CD4-positive, alpha-beta T cell treated with Interleukin-12 subunit alpha and Interleukin-12 subunit beta, for 1 hour (primary cell): Measurements from ENCODE around the gene PSMC3IP.

ENCODE experiments used
- DNase-seq: peaks from one replicate; pipeline ENCODE4 v3.0.0-alpha.2; 2020

The PSMC3IP gene

DNA sequence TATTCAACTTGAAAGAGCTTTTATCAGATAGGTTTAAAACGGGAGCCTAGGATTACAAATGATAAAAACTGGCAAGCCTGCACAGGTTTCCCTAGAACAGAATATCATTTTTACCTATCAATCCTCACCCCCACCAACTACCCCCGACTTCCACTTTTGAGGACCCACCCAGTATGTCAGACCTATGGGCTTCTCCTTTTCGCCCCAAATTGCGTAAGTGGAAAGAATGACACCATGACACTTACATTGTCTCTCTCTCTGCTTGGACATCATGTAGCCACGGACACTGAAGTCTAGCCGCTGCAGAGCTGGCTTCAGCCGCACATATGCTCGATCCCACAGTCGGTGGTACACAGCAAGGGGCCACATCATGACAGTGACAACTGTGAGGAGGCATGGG lies 7.4 kb upstream of the PSMC3IP start:
- DNase-seq: no peak

DNA sequence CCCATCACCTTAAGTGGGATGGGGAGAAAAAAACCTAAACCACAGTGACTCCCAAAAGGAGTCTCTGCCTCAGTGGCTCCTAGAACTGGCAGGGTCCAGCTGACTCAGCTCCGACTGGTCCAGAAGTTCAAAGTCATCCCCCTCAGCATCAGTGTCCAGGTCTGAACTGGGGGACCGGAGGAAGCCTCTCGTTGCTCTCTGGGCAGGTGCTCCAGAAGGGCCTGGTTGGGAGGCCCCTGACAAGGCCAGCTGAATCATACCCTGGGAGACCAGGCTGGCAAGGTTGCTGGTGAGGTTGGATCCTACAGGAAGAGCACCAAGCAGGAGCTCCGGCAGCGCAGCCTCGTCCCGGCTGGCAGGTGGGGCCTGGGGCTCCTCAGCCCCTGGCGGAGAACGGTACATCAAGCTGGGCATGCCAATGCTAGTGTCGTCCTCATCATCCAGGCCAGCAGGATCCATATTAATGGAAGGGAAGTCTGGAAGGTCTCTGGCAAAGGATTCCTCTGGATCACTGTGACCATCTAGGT lies 4.3 kb upstream of the PSMC3IP start:
- no peak for DNase-seq

DNA sequence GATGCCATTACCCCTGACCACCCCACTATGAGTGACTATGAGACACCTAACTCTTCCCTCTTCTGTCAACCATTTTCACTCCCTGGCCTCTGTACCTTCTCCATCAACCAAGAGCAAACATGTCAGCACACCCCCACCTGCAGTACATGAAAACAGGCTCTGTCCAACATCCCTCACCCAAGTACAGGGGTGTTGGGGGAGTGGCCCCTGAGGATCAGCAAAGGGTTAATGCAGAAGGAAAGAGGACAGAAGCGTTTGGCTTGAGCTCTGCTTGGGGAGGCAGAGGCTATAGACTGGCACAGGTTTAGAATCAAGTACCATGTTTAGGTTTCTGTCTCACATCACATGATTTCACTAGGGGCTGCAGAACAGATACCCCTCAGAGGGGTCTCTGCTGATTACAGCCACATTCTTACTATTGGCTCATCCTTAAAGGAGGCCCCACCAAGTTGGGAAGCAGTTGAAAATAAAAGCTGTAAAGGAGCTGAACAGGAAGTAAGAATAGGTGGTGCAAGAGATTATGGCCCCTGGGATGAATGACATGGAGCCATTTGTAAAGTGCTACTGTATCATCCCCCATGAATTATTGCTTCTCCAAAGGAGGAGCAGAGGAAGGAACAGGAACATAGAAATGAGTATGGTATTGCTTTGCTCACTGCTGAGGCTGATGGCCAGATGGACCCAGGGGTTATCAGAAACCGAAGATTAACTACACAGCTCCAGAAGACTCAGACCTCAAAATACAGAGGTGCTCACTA lies 2.4 kb upstream of the PSMC3IP start:
- DNase-seq: no peak

DNA sequence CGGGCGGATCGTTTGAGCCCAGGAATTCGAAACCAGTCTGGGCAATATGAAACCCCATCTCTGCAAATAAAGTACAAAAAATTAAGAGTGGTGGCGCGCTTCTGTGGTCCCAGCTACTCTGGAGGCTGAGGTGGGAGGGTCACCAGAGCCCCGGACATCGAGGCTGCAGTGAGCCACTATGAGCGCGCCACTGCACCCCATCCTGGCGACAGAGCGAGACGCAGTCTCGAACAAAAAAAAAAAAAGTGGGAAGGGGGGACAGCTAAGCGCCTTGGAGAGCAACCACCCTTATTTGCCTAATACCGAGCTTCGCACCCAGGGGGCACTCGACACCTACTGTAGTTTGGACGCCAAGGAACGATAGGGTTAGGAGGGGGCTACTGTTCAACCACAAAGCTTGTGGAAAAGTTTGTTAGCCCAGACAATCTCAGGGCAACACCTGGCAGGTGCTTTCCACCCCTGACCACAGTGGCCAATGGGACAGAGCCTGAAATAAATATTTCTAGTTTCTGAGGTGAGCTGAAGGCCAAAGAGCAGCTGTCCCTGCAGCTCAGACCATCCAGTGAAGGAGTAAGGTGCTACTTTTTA lies 847 bp upstream of the PSMC3IP start:
- DNase-seq: peak; percentile 73

DNA sequence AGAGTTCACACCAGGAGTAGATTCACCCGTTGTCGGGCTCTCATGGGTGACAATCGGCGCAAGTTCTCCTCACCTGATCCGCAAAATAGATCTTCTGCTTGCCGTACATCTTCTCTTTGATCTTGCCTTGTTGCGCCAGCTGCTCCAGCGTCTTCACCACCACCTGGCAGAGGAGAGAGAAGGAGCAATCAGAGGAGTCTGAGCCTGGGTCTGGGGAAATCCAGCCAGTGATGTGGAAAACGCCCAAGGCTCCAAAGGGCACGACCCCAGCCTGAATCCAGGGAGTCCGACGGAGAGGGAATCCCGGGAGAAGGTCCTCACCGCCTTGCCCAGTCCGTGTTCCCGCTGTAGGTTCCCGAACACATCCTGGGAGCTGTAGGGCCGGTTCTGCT lies 393 bp downstream of the PSMC3IP start:
- DNase-seq: no peak

DNA sequence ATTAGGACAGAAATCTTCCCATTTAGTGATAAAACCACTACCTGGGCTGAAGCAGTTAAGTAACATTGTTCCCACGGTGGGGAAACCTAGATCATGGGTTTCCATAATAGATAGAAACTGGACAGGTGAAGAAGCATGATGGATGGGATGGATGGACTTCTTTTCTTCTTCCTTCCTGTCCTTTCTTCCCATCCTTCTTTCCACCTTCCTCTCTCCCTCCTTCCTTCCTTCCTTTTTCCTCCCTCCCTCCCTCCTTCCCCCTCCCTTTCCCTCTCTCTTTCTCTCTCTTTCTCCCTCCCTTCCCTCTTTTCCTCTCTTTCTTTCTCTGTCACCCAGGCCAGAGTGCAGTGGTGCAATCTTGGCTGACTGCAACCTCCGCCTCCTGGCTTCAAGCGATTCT lies 3.1 kb downstream of the PSMC3IP start:
- no peak for DNase-seq

DNA sequence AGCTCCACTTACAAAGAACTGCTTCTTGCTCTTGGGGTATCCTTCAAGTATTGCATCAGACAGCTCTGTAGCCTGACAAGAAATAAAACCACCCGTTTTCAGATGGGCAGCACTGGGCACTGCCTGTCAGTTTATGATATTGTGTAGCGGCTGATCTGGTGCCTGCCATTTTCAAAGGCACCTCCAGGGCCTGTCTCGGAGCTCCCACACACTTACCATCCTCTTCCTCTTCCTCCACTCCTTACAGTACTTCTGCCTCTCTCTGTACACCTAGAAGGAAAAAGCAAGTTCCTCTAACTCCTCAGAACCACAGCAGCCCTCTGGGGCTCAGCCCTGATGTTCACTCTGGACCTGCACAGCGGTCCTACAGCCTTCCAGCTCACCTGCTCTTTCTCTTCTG lies 4.4 kb downstream of the PSMC3IP start:
- no peak for DNase-seq

DNA sequence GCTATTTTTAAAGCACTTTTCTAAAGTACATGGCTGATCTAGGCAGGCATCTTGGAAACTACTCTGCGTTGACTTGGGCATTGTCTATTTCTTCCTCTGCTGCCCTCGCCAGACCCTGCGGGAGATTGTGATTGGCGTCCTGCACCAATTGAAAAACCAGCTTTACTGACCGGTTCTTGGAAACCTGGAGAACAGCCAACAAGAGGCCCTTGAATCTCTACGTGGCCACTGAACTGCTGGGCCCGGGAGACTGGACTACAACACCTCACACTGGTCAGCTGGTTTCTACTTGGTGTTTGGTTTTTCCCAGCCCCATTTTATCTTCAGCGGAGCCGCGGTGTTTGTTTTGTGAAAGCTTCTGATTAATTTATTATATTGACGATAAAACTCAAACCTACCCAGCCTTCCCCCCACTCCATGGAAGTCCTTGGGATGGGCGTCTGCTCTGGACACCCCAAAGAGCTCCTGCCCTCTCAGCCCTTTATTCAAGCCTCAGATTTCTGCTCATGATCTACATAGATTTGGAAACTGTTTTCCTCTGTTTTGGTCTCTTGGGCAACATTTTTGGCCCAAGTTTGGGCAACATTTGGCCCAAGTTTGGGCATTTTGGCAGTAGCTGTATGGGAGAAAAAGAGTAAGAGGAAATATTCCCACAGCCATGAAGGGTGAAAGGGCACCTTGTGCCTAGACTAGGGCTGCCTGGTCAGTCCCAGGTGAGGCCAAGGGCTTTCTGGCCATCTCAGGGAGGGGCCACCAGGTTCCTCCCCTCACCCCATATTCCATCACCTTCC lies 5.9 kb downstream of the PSMC3IP start:
- no peak for DNase-seq

DNA sequence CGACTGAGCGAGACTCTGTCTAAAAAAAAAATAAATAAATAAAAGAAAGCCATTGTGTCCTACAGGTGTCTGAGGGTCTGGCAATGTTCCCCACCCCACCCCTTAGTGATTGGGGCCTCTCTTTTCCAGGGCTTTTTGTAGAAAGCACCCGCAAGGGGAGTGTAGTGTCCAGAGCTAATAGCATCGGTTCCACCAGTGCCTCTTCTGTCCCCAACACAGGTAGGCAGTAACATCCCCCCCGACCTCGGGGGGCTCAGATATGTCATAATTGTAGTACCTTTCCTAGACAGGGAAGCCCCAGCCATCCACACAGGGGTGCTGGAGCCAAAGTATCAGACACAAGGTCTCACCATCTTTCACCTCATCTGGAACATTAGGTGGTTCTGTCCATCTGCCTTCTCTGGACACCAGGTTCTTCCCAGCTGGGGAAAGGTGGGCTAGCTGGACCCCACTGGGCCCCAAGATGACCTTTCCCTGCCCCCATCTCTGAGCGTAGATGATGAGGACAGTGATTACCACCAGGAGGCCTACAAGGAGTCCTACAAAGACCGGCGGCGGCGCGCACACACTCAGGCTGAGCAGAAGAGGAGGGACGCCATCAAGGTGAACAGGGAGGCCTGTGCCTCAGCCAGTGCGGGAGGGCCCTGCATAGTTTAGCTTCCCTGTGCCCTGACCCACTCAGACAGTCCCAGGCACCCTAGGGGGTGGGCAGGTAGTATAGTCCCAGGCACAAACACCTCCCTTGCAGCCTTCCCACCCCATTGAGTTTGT lies 9.0 kb downstream of the PSMC3IP start:
- no peak for DNase-seq

DNA sequence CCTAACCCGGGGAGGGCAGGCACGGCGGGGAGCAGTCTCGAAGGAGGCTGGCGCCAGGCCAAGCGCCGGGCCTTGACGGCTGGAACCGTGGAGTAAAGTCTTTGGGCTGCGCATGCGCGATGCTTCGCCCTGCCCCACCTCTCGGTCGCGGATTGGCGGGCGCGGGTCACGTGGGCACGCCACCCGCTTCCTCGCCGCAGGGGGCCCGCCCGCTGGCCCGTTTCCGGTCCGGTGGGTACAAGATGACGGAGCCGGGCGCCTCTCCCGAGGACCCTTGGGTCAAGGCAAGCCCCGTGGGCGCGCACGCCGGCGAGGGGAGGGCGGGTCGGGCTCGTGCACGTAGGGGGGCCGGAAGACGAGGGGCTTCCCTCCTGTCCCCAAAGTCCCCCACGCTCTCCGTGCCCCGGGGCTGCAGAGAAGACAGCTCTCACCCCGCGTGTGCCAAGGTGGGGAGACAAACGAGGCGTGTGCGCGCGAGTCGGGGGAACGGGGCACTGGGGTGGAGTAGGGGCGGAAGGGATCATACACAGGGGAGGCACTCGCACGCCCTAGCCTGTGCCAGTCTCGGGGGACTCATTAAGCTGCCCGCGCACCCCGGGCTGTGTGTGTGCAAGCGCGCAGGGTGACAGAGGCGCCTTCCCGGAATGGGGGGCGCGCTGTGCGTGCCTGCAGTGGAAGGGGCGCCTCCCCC lies 10.5 kb downstream of the PSMC3IP start, which contains the start of gene MLX:
TSS of gene MLX (plus strand) at position 218 of the 691 bp plus-strand sequence. CDS start at position 243, 25 bp downstream.
- peak; percentile 93 for DNase-seq

DNA sequence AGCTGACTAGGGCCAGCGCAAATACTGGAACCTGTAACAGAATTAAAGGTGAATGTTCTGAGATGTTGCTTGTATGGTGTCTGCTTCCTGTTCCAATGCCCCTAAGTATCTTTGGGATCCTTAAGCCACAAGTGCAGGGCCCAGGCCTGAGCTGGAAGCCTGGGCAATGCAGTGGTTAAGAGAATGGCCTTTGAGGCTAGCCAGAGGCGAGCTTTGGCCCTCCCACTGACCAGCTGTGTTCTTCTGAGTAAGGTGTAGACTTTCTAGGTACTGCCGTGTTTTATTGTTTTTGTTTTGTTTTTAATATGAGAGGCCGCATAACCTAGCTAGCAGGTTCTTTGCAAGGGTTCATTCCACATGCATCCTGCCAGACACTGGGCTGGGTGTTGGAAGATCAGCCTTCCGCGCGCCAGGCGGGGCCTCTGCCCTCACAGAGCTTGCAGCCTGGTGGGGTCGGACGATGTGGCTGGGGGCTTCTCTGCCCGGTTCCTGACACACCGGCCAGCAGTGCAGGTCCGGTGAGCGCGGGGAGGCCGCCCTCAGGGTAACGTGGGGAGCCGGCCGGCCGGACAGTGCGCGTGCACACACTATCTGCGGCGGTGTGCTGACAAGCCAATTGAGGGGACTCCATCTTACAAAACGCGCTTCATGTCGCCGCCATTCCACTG lies 11.2 kb downstream of the PSMC3IP start:
- DNase-seq: no peak

DNA sequence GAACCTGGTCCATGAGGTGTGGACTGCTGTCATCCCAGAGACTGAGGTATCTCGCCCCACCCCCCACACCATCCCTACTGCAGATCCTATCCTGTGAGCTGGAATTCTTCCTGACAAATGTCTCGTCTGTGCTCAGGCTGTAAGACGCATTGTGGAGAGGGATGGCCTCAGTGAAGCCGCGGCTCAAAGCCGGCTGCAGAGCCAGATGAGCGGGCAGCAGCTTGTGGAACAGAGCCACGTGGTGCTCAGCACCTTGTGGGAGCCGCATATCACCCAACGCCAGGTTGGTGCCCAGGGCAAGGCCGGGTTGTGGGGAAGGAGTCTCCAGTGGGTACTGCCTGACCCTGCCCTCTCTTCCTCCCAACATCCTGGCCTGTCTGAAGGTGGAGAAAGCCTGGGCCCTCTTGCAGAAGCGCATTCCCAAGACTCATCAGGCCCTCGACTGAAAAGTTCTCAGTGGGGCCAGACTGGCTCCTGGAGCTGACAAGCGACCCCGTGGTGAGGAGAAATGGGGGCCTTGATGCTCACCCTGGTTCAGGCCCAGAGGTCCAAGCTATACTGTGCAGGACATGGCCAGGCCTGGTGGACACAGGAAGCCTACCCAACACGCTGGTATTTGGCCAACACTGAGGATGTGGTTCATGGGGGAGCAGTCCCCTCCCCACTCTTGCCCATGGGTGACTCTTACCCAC lies 11.9 kb downstream of the PSMC3IP start:
- DNase-seq: no peak

DNA sequence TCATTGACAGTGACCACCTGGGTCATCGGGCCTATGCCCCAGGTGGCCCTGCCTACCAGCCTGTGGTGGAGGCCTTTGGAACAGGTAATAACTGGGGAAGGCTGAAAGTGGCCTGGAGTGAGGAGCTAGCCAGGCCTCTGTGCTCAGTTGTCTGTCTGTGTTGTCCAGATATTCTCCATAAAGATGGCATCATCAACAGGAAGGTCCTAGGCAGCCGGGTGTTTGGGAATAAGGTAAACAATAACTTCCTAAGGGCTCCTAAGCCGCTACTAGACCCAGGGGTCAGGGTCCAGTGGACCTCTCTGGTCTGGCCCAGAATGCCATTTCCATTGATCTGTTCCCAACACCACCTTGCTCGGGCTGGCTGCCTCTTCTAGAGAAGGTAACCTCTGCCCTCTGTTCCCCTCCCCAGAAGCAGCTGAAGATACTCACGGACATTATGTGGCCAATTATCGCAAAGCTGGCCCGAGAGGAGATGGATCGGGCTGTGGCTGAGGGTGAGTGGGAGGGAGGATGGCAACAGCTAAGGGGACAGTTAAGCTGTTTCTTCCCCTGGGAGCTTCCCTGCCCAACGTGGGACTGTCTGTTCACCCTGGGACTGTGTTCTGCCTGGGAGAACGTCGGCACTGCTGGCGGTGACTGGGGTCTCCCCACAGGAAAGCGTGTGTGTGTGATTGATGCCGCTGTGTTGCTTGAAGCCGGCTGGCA lies 12.6 kb downstream of the PSMC3IP start:
- DNase-seq: no peak

DNA sequence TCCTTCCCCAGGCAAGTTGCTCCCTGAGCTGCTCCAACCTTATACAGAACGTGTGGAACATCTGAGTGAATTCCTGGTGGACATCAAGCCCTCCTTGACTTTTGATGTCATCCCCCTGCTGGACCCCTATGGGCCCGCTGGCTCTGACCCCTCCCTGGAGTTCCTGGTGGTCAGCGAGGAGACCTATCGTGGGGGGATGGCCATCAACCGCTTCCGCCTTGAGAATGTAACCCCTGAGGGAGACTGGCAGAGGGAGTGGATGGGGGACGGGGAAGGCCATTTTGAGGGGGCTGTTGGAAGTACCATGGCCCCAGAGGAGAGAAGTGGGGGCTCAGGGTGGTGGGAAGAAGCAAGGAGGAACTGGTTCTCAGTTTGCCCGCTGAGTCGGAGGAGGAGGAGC lies 13.6 kb downstream of the PSMC3IP start:
- no peak for DNase-seq

DNA sequence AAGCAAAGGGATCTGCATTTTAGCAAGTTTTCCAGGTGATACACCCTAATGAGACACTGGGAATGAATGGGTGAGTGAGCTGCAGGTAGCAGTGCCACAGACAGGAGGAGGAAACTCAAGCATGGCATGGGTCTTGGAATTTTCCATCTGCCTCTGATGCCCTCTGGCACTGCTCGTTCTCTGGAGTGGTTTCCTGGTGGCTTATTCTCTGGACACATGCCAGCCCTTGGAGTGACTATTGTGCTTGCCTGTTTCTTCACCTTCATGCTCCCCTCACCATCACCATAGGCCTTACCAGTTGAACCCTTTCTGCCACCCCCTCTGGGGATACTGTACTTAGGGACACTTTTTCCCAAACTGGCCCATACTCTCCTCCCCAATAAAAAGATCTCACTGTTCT lies 14.0 kb downstream of the PSMC3IP start:
- no peak for DNase-seq

DNA sequence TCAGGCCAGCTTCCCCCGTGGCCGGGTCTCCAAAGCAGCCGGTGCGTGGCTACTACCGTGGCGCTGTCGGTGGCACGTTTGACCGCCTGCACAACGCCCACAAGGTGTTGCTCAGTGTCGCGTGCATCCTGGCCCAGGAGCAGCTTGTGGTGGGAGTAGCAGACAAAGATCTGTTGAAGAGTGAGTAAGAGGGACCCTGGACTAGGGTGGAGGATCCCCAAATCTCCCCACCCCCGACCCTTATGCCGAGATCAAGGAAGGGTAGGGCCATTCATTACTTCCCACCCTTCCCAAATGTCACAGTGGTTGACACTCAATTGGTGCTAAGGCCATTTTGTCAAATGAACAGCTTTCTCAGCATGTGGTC lies 14.4 kb downstream of the PSMC3IP start:
- no peak for DNase-seq

DNA sequence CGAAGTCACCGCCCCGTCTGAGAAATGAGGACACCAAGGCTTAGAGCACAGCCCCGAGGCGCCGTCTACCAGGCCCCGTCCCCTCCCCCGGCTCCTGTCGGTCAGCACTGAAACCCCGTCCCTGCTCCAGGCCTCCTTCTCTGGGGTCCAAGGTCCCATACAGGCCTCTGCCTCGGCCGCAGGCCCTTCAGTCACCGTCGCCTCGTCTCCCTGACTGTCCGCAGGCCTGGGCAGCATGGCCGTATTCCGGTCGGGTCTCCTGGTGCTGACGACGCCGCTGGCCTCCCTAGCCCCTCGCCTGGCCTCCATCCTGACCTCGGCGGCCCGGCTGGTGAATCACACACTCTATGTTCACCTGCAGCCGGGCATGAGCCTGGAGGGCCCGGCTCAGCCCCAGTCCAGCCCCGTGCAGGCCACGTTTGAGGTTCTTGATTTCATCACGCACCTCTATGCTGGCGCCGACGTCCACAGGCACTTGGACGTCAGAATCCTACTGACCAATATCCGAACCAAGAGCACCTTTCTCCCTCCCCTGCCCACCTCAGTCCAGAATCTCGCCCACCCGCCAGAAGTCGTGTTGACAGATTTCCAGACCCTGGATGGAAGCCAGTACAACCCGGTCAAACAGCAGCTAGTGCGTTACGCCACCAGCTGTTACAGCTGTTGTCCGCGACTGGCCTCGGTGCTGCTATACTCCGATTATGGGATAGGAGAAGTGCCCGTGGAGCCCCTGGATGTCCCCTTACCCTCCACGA lies 15.0 kb downstream of the PSMC3IP start:
- DNase-seq: no peak

DNA sequence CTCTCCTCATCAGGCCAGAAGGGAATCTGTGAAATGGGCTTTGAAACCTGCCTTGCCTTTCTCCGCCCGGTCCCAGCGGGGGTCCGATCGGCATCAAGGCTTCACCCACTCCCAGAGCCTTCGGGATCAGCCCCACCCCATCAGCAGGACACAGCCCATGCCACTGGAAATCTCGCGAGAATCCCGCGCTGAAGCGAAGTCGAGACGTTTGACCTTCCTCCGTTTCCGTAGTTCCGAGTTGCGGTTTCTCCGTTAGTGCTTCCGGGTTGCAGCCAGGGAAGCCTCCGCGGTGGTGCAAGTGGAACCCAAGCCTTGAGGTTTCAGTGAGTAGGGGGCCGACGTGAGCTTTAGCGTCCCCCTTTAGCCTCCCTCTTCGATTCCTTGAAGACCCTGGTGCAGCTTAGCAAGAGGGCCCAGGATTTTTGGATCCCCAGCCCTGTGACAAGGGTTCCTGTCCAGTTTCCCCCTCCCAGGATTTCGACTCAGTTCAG lies 15.6 kb downstream of the PSMC3IP start, which contains the start of gene COASY:
TSS of gene COASY (plus strand) at position 252 of the 491 bp plus-strand sequence. CDS start 475 bp downstream, outside the sequence.
- peak; percentile 95 for DNase-seq

DNA sequence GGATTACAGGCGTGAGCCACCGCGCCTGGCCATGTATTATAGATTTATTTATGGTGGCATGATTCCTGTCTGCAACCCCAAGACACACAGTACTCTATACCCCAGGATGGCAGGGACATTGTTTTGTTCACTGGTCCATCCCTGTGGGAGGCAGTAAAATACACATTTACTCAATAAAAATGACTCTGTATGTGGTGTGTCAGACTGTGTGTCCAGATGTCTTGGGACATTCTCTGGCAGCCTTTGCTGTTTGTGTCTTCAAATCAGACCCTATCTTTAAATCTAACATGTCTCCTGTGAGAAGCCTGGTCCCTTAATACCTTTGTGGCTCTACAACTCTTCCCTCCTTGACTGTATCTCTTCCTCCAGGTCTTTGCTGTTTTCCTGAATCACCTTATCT lies 17.3 kb downstream of the PSMC3IP start:
- no peak for DNase-seq
